ENCODE data around the gene MRPL1. TPM values are rescaled to one million over a fixed set of nuclear protein-coding genes. Genes with fewer than 3 reads are reported as not detected.

MRPL1 gene
- total RNA-seq, 6 experiments from 2014 or later: 12.8 to 26.0 (median 17.8) TPM

DNA sequence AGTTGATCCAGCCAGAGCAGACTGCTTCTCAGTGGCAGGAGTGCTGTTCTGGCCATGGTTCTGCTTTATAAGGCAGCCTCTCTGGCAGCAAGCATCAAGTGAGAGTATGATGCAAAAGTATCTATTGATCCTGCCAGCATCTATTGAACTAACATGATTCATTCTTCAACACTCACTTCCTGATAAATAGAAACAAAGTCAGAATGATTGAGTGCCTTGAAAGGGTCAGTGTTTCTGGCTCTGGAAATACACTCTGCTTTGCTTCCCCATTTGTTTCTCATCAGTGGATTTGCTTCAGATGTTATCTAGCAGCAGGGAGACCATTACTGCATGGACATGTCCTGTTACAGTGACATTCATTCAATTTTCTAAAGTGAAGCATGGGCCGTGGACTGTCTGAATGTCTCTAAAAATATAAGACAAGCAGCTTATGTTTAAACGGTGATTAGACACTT lies 128.3 kb downstream of the MRPL1 start:
- 56% methylated on average over 2 of the region's 2 CpGs for WGBS (ENCODE audit: insufficient coverage, low coverage, low lambda C conversion rate, missing lambda C conversion rate)
- H3K27ac ChIP-seq: no peak overlapping the region

GRCh38 chr4:77992581-77992980 lies 130.0 kb downstream of the MRPL1 start:
- H3K9me3 ChIP-seq: no peaks in the 10 kb centered on the region
- WGBS (ENCODE audit: insufficient coverage, low coverage, low lambda C conversion rate, missing lambda C conversion rate): 67% methylated on average over 1 of the region's 1 CpG
- no peaks in the 10 kb centered on the region for H3K4me1 ChIP-seq
- TF ChIP-seq, protein P1, sequence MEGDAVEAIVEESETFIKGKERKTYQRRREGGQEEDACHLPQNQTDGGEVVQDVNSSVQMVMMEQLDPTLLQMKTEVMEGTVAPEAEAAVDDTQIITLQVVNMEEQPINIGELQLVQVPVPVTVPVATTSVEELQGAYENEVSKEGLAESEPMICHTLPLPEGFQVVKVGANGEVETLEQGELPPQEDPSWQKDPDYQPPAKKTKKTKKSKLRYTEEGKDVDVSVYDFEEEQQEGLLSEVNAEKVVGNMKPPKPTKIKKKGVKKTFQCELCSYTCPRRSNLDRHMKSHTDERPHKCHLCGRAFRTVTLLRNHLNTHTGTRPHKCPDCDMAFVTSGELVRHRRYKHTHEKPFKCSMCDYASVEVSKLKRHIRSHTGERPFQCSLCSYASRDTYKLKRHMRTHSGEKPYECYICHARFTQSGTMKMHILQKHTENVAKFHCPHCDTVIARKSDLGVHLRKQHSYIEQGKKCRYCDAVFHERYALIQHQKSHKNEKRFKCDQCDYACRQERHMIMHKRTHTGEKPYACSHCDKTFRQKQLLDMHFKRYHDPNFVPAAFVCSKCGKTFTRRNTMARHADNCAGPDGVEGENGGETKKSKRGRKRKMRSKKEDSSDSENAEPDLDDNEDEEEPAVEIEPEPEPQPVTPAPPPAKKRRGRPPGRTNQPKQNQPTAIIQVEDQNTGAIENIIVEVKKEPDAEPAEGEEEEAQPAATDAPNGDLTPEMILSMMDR (IDR thresholded peaks at IDR 0.05): no peak
- TF ChIP-seq POLR2A (IDR thresholded peaks at IDR 0.05): no peak
- no peak overlapping the region for H3K27ac ChIP-seq
- no peak overlapping the region for H3K4me3 ChIP-seq
- intact Hi-C loops (cut with DNase I): no loop called here
- H3K27me3 ChIP-seq: no peaks in the 10 kb centered on the region
- H3K36me3 ChIP-seq: no peaks in the 10 kb centered on the region
- no peak for ATAC-seq
- DNase-seq: no peak

More for the DNA sequence above, 128.3 kb downstream of the MRPL1 start:
- no peaks in the 10 kb centered on the region for H3K9me3 ChIP-seq
- DNase-seq (no peak), ATAC-seq (peak in 1 of 4 donors; percentile 62)
- intact Hi-C loops (cut with DNase I): no loop called here
- no peak overlapping the region for H3K4me3 ChIP-seq
- H3K4me1 ChIP-seq: no peaks in the 10 kb centered on the region
- H3K27me3 ChIP-seq: no peaks in the 10 kb centered on the region
- no peaks in the 10 kb centered on the region for H3K36me3 ChIP-seq
- TF ChIP-seq, protein P1 (IDR thresholded peaks at IDR 0.05): no peak
- no peak for TF ChIP-seq POLR2A (IDR thresholded peaks at IDR 0.05)

DNA sequence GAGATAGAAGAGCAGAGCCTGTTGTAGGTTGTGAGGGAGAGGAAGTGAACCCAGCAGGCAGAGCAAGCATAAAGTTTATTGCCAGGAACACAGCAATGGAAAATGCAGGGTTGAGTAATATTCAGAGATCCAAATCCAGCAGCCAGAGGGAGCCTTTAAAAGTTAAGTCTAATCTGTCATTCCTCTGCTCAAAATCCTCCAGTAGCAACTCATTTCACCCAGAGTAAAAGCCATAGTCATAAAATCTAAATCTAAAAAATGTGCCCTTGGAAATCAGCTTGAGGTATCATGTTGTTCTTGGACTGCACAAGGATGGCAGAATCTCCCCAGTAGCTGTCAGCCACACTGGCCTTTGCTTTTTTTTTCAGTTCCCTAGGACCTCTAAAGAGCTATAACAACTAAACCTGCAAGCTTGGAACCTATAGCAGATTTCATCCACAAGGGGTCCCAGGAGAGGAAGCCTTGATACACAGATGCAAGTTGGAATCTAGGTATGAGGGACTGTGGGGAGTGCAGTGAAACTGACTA lies 131.6 kb downstream of the MRPL1 start:
- Histone ChIP-seq H3K4me1 (no peaks in the 10 kb centered on the region), H3K27ac (no peak overlapping the region), H3K9me3 (no peaks in the 10 kb centered on the region), H3K36me3 (no peaks in the 10 kb centered on the region), H3K27me3 (no peaks in the 10 kb centered on the region), H3K4me3 (no peak overlapping the region)
- DNase-seq (no peak), ATAC-seq (peak in 3 of 4 donors; percentile 37 to 56 (median 43))
- TF ChIP-seq, protein P1 (IDR thresholded peaks at IDR 0.05): peak; percentile 16 to 33 (median 22)
- no peak for TF ChIP-seq POLR2A (IDR thresholded peaks at IDR 0.05)
- intact Hi-C loops (cut with DNase I): no loop called here

DNA sequence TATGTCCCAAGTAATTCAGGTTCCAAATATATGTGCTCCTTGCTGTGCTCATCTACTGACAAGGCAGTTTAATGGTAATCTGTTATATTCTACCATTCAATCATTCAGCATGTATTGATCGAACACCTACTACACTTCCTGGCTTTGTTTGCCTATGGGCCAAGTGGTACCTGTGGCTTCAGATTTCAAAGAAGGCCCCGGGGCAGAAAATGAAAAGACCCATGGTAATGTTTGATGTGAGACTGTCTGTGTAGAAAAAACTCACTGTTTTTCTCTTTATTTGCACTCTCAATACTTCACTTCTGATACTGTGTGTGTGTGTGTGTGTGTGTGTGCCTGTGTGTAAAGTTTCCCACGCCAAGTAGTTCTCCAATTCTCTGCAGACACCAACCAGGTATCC lies 133.4 kb downstream of the MRPL1 start:
- Histone ChIP-seq H3K27ac (no peak overlapping the region), H3K4me3 (no peak overlapping the region), H3K4me1 (no peaks in the 10 kb centered on the region), H3K36me3 (no peaks in the 10 kb centered on the region), H3K9me3 (no peaks in the 10 kb centered on the region), H3K27me3 (no peaks in the 10 kb centered on the region)
- no peak for TF ChIP-seq POLR2A (IDR thresholded peaks at IDR 0.05)
- TF ChIP-seq, protein P1 (IDR thresholded peaks at IDR 0.05): no peak
- intact Hi-C loops (cut with DNase I): no loop called here
- 15% methylated on average over 3 of the region's 3 CpGs for WGBS (ENCODE audit: insufficient coverage, low coverage, low lambda C conversion rate, missing lambda C conversion rate)
- DNase-seq: no peak
- no peak for ATAC-seq

- intact Hi-C loops (cut with DNase I): no loop called here
- Histone ChIP-seq H3K36me3 (no peaks in the 10 kb centered on the region), H3K4me3 (no peak overlapping the region), H3K27me3 (no peaks in the 10 kb centered on the region), H3K9me3 (no peaks in the 10 kb centered on the region), H3K4me1 (no peaks in the 10 kb centered on the region), H3K27ac (no peak overlapping the region)
- no peak for TF ChIP-seq POLR2A (IDR thresholded peaks at IDR 0.05)
- TF ChIP-seq, protein P1 (IDR thresholded peaks at IDR 0.05): no peak
- ATAC-seq (no peak), DNase-seq (no peak)
- 50% methylated on average over 1 of the region's 1 CpG for WGBS (ENCODE audit: insufficient coverage, low coverage, low lambda C conversion rate, missing lambda C conversion rate)
These were observed 138.9 kb downstream of the MRPL1 start for GRCh38 chr4:78001531-78001930.
